ENCODE data around the gene SPAG9.

DNA sequence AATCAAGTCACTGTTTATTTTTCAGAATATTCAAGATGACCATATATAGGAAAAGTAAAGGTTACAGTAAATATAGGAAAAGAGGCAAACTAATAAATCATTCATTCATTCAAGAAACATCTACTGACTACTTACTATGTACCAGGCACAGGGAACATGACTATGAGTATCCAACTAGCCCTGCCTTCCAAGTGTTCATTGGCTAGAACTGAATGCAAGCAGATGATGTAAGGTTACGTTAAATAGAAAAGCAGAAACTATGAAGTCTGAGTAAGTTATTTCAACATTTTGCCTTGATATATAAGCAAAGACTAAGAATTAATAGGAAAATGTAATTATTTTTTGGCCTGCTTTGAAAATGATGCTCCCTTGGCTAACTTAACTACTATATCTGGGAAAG, 36.7 kb downstream of the SPAG9 start:
- TF ChIP-seq POLR2A (IDR thresholded peaks at IDR 0.05) (no peak), POLR2AphosphoS5 (IDR thresholded peaks at IDR 0.05) (no peak), EP300 (IDR thresholded peaks at IDR 0.05) (no peak)
- TF ChIP-seq, protein P1, sequence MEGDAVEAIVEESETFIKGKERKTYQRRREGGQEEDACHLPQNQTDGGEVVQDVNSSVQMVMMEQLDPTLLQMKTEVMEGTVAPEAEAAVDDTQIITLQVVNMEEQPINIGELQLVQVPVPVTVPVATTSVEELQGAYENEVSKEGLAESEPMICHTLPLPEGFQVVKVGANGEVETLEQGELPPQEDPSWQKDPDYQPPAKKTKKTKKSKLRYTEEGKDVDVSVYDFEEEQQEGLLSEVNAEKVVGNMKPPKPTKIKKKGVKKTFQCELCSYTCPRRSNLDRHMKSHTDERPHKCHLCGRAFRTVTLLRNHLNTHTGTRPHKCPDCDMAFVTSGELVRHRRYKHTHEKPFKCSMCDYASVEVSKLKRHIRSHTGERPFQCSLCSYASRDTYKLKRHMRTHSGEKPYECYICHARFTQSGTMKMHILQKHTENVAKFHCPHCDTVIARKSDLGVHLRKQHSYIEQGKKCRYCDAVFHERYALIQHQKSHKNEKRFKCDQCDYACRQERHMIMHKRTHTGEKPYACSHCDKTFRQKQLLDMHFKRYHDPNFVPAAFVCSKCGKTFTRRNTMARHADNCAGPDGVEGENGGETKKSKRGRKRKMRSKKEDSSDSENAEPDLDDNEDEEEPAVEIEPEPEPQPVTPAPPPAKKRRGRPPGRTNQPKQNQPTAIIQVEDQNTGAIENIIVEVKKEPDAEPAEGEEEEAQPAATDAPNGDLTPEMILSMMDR (IDR thresholded peaks at IDR 0.05) = no peak

All from sigmoid colon (tissue), 4 donors.